Suprapubic skin (tissue), 4 donors: Measurements from ENCODE around the gene COMMD2. TPM values are rescaled to one million over a fixed set of nuclear protein-coding genes. Genes with fewer than 3 reads are reported as not detected.

Experiments
- DNase-seq, 2 donors: peaks; one replicate each; pipeline ENCODE4 v3.0.0-alpha.2; 2019; ENCODE audit warnings: low spot score in 2 of 2
- H3K27ac ChIP-seq: fragments of 200-600 bp; sonication (generic); one replicate; pipeline ENCODE4 v1.5.1; 2019
- H3K27me3 ChIP-seq: fragments of 200-600 bp; sonication (generic); one replicate; pipeline ENCODE4 v1.5.1; 2019
- H3K36me3 ChIP-seq: fragments of 200-600 bp; sonication (generic); one replicate; pipeline ENCODE4 v1.5.1; 2019
- H3K4me1 ChIP-seq: fragments of 200-600 bp; sonication (generic); one replicate; pipeline ENCODE4 v1.5.1; 2019
- H3K4me3 ChIP-seq: fragments of 200-600 bp; sonication (generic); one replicate; pipeline ENCODE4 v1.5.1; 2019; ENCODE audit warnings: mild to moderate bottlenecking
- H3K9me3 ChIP-seq: fragments of 200-600 bp; sonication (generic); one replicate; pipeline ENCODE4 v1.5.1; 2019
- EP300 ChIP-seq: sonication (generic); formaldehyde crosslinking; IDR thresholded peaks from one replicate; pipeline ENCODE4 v1.6.1; 2017; ENCODE audit warnings: antibody characterized with exemption
- POLR2A ChIP-seq, 2 donors: fragments of 450-650 bp; IDR thresholded peaks; one replicate each; pipeline ENCODE4 v1.6.1; 2017; ENCODE audit warnings: antibody characterized with exemption in 2 of 2, mild to moderate bottlenecking in 2 of 2, moderate library complexity in 2 of 2
- POLR2AphosphoS5 ChIP-seq, 3 donors: sonication (generic); formaldehyde crosslinking; IDR thresholded peaks; one replicate each; pipeline ENCODE4 v1.6.1; 2017; ENCODE audit warnings: antibody characterized with exemption in 3 of 3
- WGBS: methylation state at CpG from one replicate; pipeline ENCODE4 v1.1.5; 2018; 5-methylcytosine and 5-hydroxymethylcytosine counted together
- total RNA-seq, 4 donors: library from RNA; depleted of rRNA; stranded (reverse); fragments of >200 nt; gene quantifications; one replicate each; pipeline ENCODE4 v1.1.0, GENCODE V29; 2016
- TF ChIP-seq, protein P1 (sequence below), 2 donors: fragments of 200-600 bp in 1 of 2; fragments of 450-650 bp in 1 of 2; sonication (generic) in 1 of 2; IDR thresholded peaks; one replicate each; pipeline ENCODE4 v1.5.1; 2016 to 2019; ENCODE audit warnings: antibody characterized with exemption in 2 of 2, mild to moderate bottlenecking in 1 of 2, moderate library complexity in 1 of 2

The COMMD2 gene
- total RNA-seq, 4 donors from 2014 or later, result 21.0 to 29.5 (median 25.5) TPM

DNA sequence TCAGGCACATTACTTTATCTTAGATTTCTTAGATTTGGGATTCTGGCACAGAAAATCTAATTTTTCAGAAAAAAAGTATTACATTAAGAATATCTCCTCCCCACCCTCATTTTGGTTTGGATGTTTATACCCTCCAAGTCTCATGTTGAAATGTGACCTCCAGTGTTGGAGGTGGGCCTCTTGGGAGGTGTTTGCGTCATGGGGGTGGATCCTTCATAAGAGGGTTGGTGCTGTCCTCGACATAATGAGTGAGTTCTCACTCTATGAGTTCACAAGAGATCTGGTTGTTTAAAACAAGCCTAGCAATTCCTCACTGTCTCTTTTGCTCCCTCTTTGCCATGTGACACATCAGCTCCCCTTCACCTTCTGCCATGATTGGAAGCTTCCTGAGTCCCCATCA lies 48.8 kb downstream of the COMMD2 start:
- Histone ChIP-seq H3K36me3 (no peaks in the 10 kb centered on the region), H3K27me3 (no peaks in the 10 kb centered on the region), H3K4me3 (no peak overlapping the region), H3K27ac (peak overlapping the region; percentile 1), H3K9me3 (peaks cover 6% of the 10 kb centered on the region), H3K4me1 (peaks cover 3% of the 10 kb centered on the region)
- DNase-seq, result peak; percentile 84 to 88
- 59% methylated on average over 2 of the region's 2 CpGs for WGBS
- TF ChIP-seq EP300 (no peak), POLR2AphosphoS5 (IDR thresholded peaks at IDR 0.05) (peak in 1 of 3 donors; percentile 10)
- TF ChIP-seq, protein P1, sequence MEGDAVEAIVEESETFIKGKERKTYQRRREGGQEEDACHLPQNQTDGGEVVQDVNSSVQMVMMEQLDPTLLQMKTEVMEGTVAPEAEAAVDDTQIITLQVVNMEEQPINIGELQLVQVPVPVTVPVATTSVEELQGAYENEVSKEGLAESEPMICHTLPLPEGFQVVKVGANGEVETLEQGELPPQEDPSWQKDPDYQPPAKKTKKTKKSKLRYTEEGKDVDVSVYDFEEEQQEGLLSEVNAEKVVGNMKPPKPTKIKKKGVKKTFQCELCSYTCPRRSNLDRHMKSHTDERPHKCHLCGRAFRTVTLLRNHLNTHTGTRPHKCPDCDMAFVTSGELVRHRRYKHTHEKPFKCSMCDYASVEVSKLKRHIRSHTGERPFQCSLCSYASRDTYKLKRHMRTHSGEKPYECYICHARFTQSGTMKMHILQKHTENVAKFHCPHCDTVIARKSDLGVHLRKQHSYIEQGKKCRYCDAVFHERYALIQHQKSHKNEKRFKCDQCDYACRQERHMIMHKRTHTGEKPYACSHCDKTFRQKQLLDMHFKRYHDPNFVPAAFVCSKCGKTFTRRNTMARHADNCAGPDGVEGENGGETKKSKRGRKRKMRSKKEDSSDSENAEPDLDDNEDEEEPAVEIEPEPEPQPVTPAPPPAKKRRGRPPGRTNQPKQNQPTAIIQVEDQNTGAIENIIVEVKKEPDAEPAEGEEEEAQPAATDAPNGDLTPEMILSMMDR (IDR thresholded peaks at IDR 0.05), result no peak

DNA sequence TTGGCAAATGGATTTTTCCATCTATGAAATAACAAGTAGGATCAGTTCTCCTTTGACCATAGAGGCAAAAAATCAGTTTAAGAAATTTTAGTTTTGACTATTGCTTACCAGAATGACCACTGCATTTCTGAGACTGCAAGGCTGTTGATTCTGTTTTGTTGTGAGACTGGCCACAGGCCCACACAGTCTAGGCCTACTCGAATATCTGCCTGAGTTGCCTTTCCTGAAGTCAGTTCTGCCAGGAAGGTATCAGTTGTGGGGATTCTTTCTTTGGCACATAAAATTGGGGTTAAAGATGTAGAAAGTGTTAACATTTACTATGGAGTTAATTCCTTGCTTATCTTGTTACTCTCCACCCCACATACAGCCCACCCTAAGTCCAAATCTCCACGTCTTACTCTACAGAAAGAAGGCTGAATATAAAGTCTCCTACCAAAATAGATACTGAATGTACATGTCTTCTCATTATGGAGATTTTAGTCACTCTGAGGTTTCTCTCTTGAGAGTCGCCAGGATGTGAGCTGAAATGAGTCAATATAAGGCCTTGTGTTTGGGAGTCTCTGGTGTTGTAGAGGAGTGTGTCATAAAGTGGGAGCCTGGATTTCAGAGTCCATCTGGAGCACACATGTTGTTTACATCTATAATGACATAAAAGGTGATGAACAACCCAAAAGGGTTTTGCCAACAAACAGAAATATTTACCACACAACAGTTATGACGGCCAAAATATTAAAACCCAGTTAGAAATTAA lies 49.4 kb downstream of the COMMD2 start:
- TF ChIP-seq, protein P1 (IDR thresholded peaks at IDR 0.05), result no peak
- TF ChIP-seq POLR2A (IDR thresholded peaks at IDR 0.05) (peak in 1 of 2 donors; percentile 14), POLR2AphosphoS5 (IDR thresholded peaks at IDR 0.05) (peak in 1 of 3 donors; percentile 11), EP300 (no peak)
- DNase-seq, result no peak
- H3K9me3 ChIP-seq, result peaks cover 8% of the 10 kb centered on the region
- peaks cover 3% of the 10 kb centered on the region for H3K4me1 ChIP-seq
- 53% methylated on average over 4 of the region's 4 CpGs for whole genome bisulfite sequencing
- H3K36me3 ChIP-seq, result no peaks in the 10 kb centered on the region
- no peak overlapping the region for H3K4me3 ChIP-seq
- no peaks in the 10 kb centered on the region for H3K27me3 ChIP-seq
- H3K27ac ChIP-seq, result peak overlapping the region; percentile 74

DNA sequence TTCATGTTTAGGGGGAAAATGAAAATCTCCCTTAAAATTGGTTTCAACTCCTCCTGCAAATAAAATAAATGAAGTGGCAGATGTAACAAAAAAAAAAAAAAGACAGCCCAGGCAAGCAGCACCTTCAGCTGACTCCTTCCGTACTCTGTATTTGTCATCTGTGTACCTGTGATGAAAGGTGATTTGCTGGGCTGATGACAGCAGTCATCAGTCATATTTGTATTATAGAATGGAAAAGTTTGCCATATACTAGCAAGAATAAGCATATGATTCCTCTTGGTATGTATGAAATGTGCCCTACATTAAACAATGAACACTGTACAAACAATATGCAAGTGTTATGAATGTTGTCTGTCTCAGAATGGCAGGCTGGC lies 50.3 kb downstream of the COMMD2 start:
- 89% methylated on average over 1 of the region's 1 CpG for WGBS
- peaks cover under 1% of the 10 kb centered on the region for H3K4me1 ChIP-seq
- peak overlapping the region; percentile 74 for H3K27ac ChIP-seq
- no peak for TF ChIP-seq POLR2AphosphoS5 (IDR thresholded peaks at IDR 0.05)
- TF ChIP-seq EP300, result no peak
- no peak for TF ChIP-seq POLR2A (IDR thresholded peaks at IDR 0.05)
- no peaks in the 10 kb centered on the region for H3K27me3 ChIP-seq
- peaks cover 8% of the 10 kb centered on the region for H3K9me3 ChIP-seq
- no peak overlapping the region for H3K4me3 ChIP-seq
- H3K36me3 ChIP-seq, result no peaks in the 10 kb centered on the region
- no peak for DNase-seq

DNA sequence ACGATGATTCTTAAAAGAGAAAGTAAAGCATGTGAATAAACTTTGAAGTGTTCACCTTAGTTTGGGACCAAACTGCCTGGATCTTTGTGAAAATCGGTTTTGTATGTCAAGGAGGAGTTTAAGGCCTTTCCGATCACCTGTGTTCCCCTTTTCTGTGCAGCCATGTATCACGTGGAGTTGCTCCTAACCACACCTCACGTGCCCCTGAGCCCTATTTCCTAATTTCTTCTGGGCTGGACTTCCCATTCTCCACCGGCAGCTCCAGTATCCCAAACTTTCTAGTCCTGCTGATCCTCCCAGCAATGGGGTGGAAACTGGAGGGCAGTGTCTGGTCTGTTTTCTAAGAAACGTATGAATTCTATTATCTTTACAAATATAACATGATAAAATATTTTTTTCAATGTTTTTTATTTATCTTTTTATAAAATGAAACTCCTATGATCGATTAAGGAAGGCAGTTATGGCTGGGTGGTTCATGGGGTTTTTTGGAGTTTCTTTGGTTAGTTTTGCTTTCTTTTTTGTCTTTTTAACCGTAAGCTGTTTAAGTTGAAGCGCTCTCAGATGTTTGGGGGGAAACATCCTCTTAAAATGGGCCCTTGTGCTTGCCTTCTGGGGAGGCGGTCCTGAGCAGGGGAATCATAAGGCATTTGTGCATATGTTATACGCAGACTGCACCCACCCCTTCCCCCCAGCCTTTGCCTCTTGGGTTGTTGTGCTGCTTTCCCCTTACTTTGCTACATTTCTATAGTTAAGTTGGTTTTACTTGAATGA lies 50.9 kb downstream of the COMMD2 start:
- no peak for DNase-seq

More for the DNA sequence above, 50.9 kb downstream of the COMMD2 start:
- Histone ChIP-seq H3K27me3 (no peaks in the 10 kb centered on the region), H3K36me3 (no peaks in the 10 kb centered on the region), H3K4me1 (no peaks in the 10 kb centered on the region), H3K4me3 (no peak overlapping the region), H3K27ac (peak overlapping the region; percentile 74), H3K9me3 (peaks cover 8% of the 10 kb centered on the region)
- 75% methylated on average over 12 of the region's 12 CpGs for WGBS
- TF ChIP-seq POLR2AphosphoS5 (IDR thresholded peaks at IDR 0.05) (no peak), POLR2A (IDR thresholded peaks at IDR 0.05) (no peak), EP300 (no peak)
- TF ChIP-seq, protein P1 (IDR thresholded peaks at IDR 0.05), result no peak

Other genes starting within 250 kb of the COMMD2 start
- 10 to 100 TPM; 33.0 to 68.9 (median 52.1) TPM for gene WWTR1, start 94.5 kb downstream of the COMMD2 start, total RNA-seq
- not detected for gene ANKUB1, start 40.1 kb upstream of the COMMD2 start, total RNA-seq
- gene RNF13, start 60.7 kb upstream of the COMMD2 start, total RNA-seq, result 10 to 100 TPM; 52.1 to 78.9 (median 73.7) TPM
- gene PFN2, start 218.4 kb upstream of the COMMD2 start, total RNA-seq, result 10 to 100 TPM in 2 of 4 donors, 1 to 10 TPM in 2; 6.5 to 19.9 (median 13.2) TPM